OCI-LY1 (cell line): ENCODE measurements around the gene ALPK1.

Experiments used
- EZH2 ChIP-seq: fragments of 200-600 bp; sonication (generic), shearing (Covaris generic); IDR thresholded peaks from 2 replicates; pipeline ENCODE4 v1.8.0; 2017; ENCODE audit warnings: borderline replicate concordance, mixed run types, mild to moderate bottlenecking, antibody characterized with exemption, low read length, moderate library complexity, mixed read lengths
- TF ChIP-seq, protein P1 (sequence below): fragments of 200-600 bp; sonication (generic), shearing (Covaris generic); IDR thresholded peaks from 2 replicates; pipeline ENCODE4 v1.5.1; 2017; ENCODE audit warnings: mild to moderate bottlenecking, antibody characterized with exemption, low read length, moderate library complexity, mixed read lengths

DNA sequence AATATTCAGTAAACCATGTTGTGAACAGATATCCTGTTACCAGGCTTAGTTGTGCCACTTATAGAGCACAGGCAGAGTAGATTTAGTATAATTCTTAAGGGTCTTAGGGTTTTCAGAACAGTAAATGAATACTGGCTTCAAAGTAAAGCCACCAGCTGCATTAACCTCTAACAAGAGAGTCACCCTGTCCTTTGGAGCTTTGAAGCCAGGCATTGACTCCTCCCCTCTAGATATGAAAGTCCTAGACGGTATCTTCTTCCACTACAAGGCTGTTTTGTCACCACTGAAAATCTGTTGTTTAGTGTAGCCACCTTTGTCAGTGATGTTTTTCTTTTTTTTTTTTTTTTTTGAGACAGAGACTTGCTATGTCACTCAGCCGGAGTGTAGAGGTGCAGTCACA lies 77.7 kb downstream of the ALPK1 start:
- TF ChIP-seq, protein P1, sequence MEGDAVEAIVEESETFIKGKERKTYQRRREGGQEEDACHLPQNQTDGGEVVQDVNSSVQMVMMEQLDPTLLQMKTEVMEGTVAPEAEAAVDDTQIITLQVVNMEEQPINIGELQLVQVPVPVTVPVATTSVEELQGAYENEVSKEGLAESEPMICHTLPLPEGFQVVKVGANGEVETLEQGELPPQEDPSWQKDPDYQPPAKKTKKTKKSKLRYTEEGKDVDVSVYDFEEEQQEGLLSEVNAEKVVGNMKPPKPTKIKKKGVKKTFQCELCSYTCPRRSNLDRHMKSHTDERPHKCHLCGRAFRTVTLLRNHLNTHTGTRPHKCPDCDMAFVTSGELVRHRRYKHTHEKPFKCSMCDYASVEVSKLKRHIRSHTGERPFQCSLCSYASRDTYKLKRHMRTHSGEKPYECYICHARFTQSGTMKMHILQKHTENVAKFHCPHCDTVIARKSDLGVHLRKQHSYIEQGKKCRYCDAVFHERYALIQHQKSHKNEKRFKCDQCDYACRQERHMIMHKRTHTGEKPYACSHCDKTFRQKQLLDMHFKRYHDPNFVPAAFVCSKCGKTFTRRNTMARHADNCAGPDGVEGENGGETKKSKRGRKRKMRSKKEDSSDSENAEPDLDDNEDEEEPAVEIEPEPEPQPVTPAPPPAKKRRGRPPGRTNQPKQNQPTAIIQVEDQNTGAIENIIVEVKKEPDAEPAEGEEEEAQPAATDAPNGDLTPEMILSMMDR, result no peak
- TF ChIP-seq EZH2, result no peak
